ENCODE measurements around the gene ZC3H12D.

GRCh38 chr6:149428606-149429005 is 56.2 kb downstream of the ZC3H12D start:
- TF ChIP-seq POU2F2 (IDR thresholded peaks at IDR 0.05; ENCODE audit: low read depth, low read length), result no peak
- TF ChIP-seq POLR2AphosphoS5 (IDR thresholded peaks at IDR 0.05; ENCODE audit: low read depth, low read length), result no peak

All from GM12891 (cell line).